RWPE2 (cell line): ENCODE measurements around the gene MINPP1.
A peak's percentile ranks its signal among the peaks of the same experiment; 100 is the strongest.
"Not testable (repeated sequence)": the region's sequence is repeated elsewhere in the genome, so short reads cannot be mapped to it uniquely, and the experiment has no call there.

Experiments
- ATAC-seq: fragments of 200-7000 bp; cut with Tn5 transposase; 3 replicates; pipeline ENCODE4 v1.9.1; 2021; ENCODE audit warnings: low read depth
- DNase-seq: peaks from one replicate; pipeline ENCODE4 v3.0.0-alpha.2; 2020; ENCODE audit warnings: low spot score
- H3K27ac ChIP-seq: fragments of 450-650 bp; 2 replicates; pipeline ENCODE4 v1.5.1; 2017; ENCODE audit warnings: mild to moderate bottlenecking; ENCODE audit not compliant: poor library complexity, severe bottlenecking
- H3K27me3 ChIP-seq: fragments of 250-450 bp; sonication (Bioruptor Pico); 2 replicates; pipeline ENCODE4 v1.5.1; 2021; ENCODE audit warnings: mild to moderate bottlenecking, moderate library complexity; ENCODE audit not compliant: insufficient read depth, poor library complexity, severe bottlenecking
- H3K36me3 ChIP-seq: fragments of 250-450 bp; sonication (Bioruptor Pico); 2 replicates; pipeline ENCODE4 v1.5.1; 2020; ENCODE audit warnings: low read depth, mild to moderate bottlenecking, moderate library complexity
- H3K4me1 ChIP-seq: fragments of 250-450 bp; sonication (Bioruptor Pico); 2 replicates; pipeline ENCODE4 v1.5.1; 2021; ENCODE audit warnings: mild to moderate bottlenecking, moderate library complexity; ENCODE audit not compliant: insufficient read depth, poor library complexity, severe bottlenecking
- H3K4me3 ChIP-seq: fragments of 250-450 bp; sonication (Bioruptor Pico); 2 replicates; pipeline ENCODE4 v1.5.1; 2021; ENCODE audit warnings: mild to moderate bottlenecking, moderate library complexity; ENCODE audit not compliant: severe bottlenecking
- H3K9me3 ChIP-seq: fragments of 250-450 bp; sonication (Bioruptor Pico); 2 replicates; pipeline ENCODE4 v1.5.1; 2021; ENCODE audit warnings: mild to moderate bottlenecking, moderate library complexity; ENCODE audit not compliant: severe bottlenecking
- CTCF ChIP-seq: fragments of 450-650 bp; IDR thresholded peaks from one replicate; pipeline ENCODE4 v1.5.1; 2017; ENCODE audit warnings: mild to moderate bottlenecking, moderate library complexity; ENCODE audit not compliant: poor library complexity, severe bottlenecking

MINPP1 gene

GRCh38 chr10:87504640-87505365 is at the start of gene MINPP1:
MINPP1 (plus strand) TSS chr10:87504893; CDS start chr10:87504916, 23 bp downstream.
- TF ChIP-seq CTCF, result no peak
- peak; percentile 81 for DNase-seq

GRCh38 chr10:87456586-87457220 is 48.0 kb upstream of the MINPP1 start:
- not testable (repeated sequence) for DNase-seq, H3K27me3 ChIP-seq, H3K27ac ChIP-seq, H3K4me1 ChIP-seq, H3K9me3 ChIP-seq, H3K36me3 ChIP-seq, H3K4me3 ChIP-seq
- peak; percentile 89 for ATAC-seq

More at GRCh38 chr10:87504640-87505365, at the start of gene MINPP1:
- Histone ChIP-seq H3K36me3 (peaks cover 19% of the 10 kb centered on the region), H3K4me3 (peak within 1 kb of the TSS; percentile 64), H3K9me3 (no peaks in the 10 kb centered on the region), H3K4me1 (peaks cover 15% of the 10 kb centered on the region), H3K27me3 (no peaks in the 10 kb centered on the region), H3K27ac (peak within 1 kb of the TSS; percentile 43)
- ATAC-seq, result peak; percentile 93

- not testable (repeated sequence) for H3K27ac ChIP-seq, H3K36me3 ChIP-seq, DNase-seq, H3K27me3 ChIP-seq, H3K9me3 ChIP-seq, ATAC-seq, H3K4me3 ChIP-seq, H3K4me1 ChIP-seq
Observed at GRCh38 chr10:87461751-87462150, 42.9 kb upstream of the MINPP1 start.

GRCh38 chr10:87466849-87467248 is 37.8 kb upstream of the MINPP1 start:
- H3K4me1 ChIP-seq, H3K27me3 ChIP-seq, H3K4me3 ChIP-seq, H3K27ac ChIP-seq, H3K9me3 ChIP-seq, ATAC-seq, DNase-seq, H3K36me3 ChIP-seq: not testable (repeated sequence)

GRCh38 chr10:87488733-87489132 is 16.0 kb upstream of the MINPP1 start:
- H3K4me1 ChIP-seq, H3K36me3 ChIP-seq, H3K4me3 ChIP-seq, H3K9me3 ChIP-seq, H3K27me3 ChIP-seq, H3K27ac ChIP-seq, DNase-seq: not testable (repeated sequence)
- peak; percentile 100 for ATAC-seq

- not testable (repeated sequence) for H3K4me3 ChIP-seq, H3K27me3 ChIP-seq, H3K36me3 ChIP-seq, ATAC-seq, H3K27ac ChIP-seq, H3K9me3 ChIP-seq, H3K4me1 ChIP-seq, DNase-seq
Observed at GRCh38 chr10:87490285-87490684, 14.4 kb upstream of the MINPP1 start.

- H3K36me3 ChIP-seq, H3K4me1 ChIP-seq, ATAC-seq, H3K4me3 ChIP-seq, DNase-seq, H3K9me3 ChIP-seq, H3K27me3 ChIP-seq, H3K27ac ChIP-seq: not testable (repeated sequence)
Observed at GRCh38 chr10:87492450-87492849, 12.2 kb upstream of the MINPP1 start.

- H3K27ac ChIP-seq, H3K4me3 ChIP-seq, H3K36me3 ChIP-seq, H3K4me1 ChIP-seq, H3K9me3 ChIP-seq, H3K27me3 ChIP-seq, ATAC-seq, DNase-seq: not testable (repeated sequence)
Observed at GRCh38 chr10:87495446-87495845, 9.2 kb upstream of the MINPP1 start.

- not testable (repeated sequence) for H3K27me3 ChIP-seq, H3K36me3 ChIP-seq, ATAC-seq, H3K27ac ChIP-seq, H3K4me3 ChIP-seq, H3K9me3 ChIP-seq, DNase-seq, H3K4me1 ChIP-seq
Observed at GRCh38 chr10:87497386-87497785, 7.3 kb upstream of the MINPP1 start.

- not testable (repeated sequence) for H3K36me3 ChIP-seq, H3K27ac ChIP-seq, H3K4me3 ChIP-seq, DNase-seq, H3K9me3 ChIP-seq, H3K4me1 ChIP-seq, H3K27me3 ChIP-seq
- peak; percentile 41; the same call in 1 of the 3 replicates for ATAC-seq
Observed at GRCh38 chr10:87498106-87498789, 6.4 kb upstream of the MINPP1 start.
